Gastroesophageal sphincter (tissue), 4 donors: ENCODE measurements around the gene MINDY4. TPM values are rescaled to one million over a fixed set of nuclear protein-coding genes. Genes with fewer than 3 reads are reported as not detected.

ENCODE experiments used
- ATAC-seq: fragments of 150-250 bp; one replicate; pipeline ENCODE4 v1.9.1; 2016; ENCODE audit warnings: mild to moderate bottlenecking, moderate library complexity
- H3K27ac ChIP-seq, 4 donors: fragments of 200-600 bp; sonication (generic) in 3 of 4; 1 replicate in 3 of 4; 2 replicates in 1 of 4; pipeline ENCODE4 v1.5.1; 2016 to 2019
- H3K27me3 ChIP-seq: fragments of 200-600 bp; sonication (generic); one replicate; pipeline ENCODE4 v1.5.1; 2019
- H3K36me3 ChIP-seq, 2 donors: fragments of 200-600 bp; sonication (generic); one replicate each; pipeline ENCODE4 v1.5.1; 2019; ENCODE audit warnings: control low read depth in 1 of 2
- H3K4me1 ChIP-seq, 3 donors: fragments of 200-600 bp; sonication (generic); 1 replicate in 2 of 3; 2 replicates in 1 of 3; pipeline ENCODE4 v1.5.1; 2016 to 2019; ENCODE audit warnings: control low read depth in 2 of 3
- H3K4me3 ChIP-seq, 2 donors: fragments of 200-600 bp; sonication (generic); one replicate each; pipeline ENCODE4 v1.5.1; 2019; ENCODE audit warnings: mild to moderate bottlenecking in 1 of 2, moderate library complexity in 1 of 2
- H3K9me3 ChIP-seq, 3 donors: fragments of 200-600 bp; sonication (generic); one replicate each; pipeline ENCODE4 v1.5.1; 2017 to 2019; ENCODE audit warnings: control low read depth in 2 of 3
- CTCF ChIP-seq, 4 experiments: fragments of 200-600 bp in 2 of 4; fragments of 450-650 bp in 2 of 4; sonication (generic) in 1 of 4; IDR thresholded peaks; one replicate each; pipeline ENCODE4 v1.5.1; 2017 to 2019; ENCODE audit warnings: antibody characterized with exemption in 4 of 4, mild to moderate bottlenecking in 2 of 4, moderate library complexity in 2 of 4
- EP300 ChIP-seq: sonication (generic); formaldehyde crosslinking; IDR thresholded peaks from one replicate; pipeline ENCODE4 v1.6.1; 2017; ENCODE audit warnings: antibody characterized with exemption, mild to moderate bottlenecking
- POLR2A ChIP-seq, 2 donors: fragments of 450-650 bp; IDR thresholded peaks; one replicate each; pipeline ENCODE4 v1.6.1; 2017; ENCODE audit warnings: antibody characterized with exemption in 2 of 2, mild to moderate bottlenecking in 2 of 2, moderate library complexity in 1 of 2
- POLR2AphosphoS5 ChIP-seq: sonication (generic); formaldehyde crosslinking; IDR thresholded peaks from one replicate; pipeline ENCODE4 v1.6.1; 2017; ENCODE audit warnings: antibody characterized with exemption
- WGBS, 2 donors: methylation state at CpG; one replicate each; pipeline ENCODE4 v1.1.5; 2018; ENCODE audit warnings: low coverage in 1 of 2; 5-methylcytosine and 5-hydroxymethylcytosine counted together
- total RNA-seq, 4 donors: library from RNA; depleted of rRNA; stranded (reverse); fragments of >200 nt; gene quantifications; one replicate each; pipeline ENCODE4 v1.1.0, GENCODE V29; 2016

MINDY4 gene
- total RNA-seq, 4 donors from 2014 or later: 5.6 to 31.8 (median 20.4) TPM

- H3K4me3 ChIP-seq: no peak overlapping the region
- H3K9me3 ChIP-seq: no peaks in the 10 kb centered on the region
- peaks cover 0 to 92% (median 22%) of the 10 kb centered on the region in 3 donors for H3K4me1 ChIP-seq
- H3K27ac ChIP-seq: peak overlapping the region in 3 of 4 donors; percentile 63 to 73 (median 68)
- 83% methylated on average over 4 of the region's 11 CpGs; no CpG with 5 or more reads in 1 of the 2 donors for WGBS, 2 donors
- H3K36me3 ChIP-seq: no peaks in the 10 kb centered on the region
- TF ChIP-seq CTCF (IDR thresholded peaks at IDR 0.05): no peak
- no peak for TF ChIP-seq EP300
- TF ChIP-seq POLR2A (IDR thresholded peaks at IDR 0.05): no peak
- no peak for TF ChIP-seq POLR2AphosphoS5
- no peaks in the 10 kb centered on the region for H3K27me3 ChIP-seq
- peak; percentile 11 for ATAC-seq
Measured at GRCh38 chr7:30900803-30901362, 129.7 kb downstream of the MINDY4 start.

- Histone ChIP-seq H3K9me3 (no peaks in the 10 kb centered on the region), H3K4me1 (peaks cover 0 to 92% (median 31%) of the 10 kb centered on the region in 3 donors), H3K27me3 (no peaks in the 10 kb centered on the region), H3K36me3 (no peaks in the 10 kb centered on the region), H3K4me3 (no peak overlapping the region), H3K27ac (peak overlapping the region in 1 of 4 donors; percentile 68)
- no peak for TF ChIP-seq POLR2AphosphoS5
- TF ChIP-seq EP300: no peak
- ATAC-seq: no peak
- WGBS, 2 donors: 80 to 93% methylated on average over 1 to 2 of the region's 2 CpGs
Measured at GRCh38 chr7:30901856-30902255, 130.6 kb downstream of the MINDY4 start.

GRCh38 chr7:30902466-30902865 is 131.2 kb downstream of the MINDY4 start:
- ATAC-seq: no peak
- H3K27ac ChIP-seq: peak overlapping the region in 1 of 4 donors; percentile 7
- H3K27me3 ChIP-seq: no peaks in the 10 kb centered on the region
- no peak overlapping the region for H3K4me3 ChIP-seq
- TF ChIP-seq POLR2A (IDR thresholded peaks at IDR 0.05): no peak
- TF ChIP-seq CTCF (IDR thresholded peaks at IDR 0.05): no peak
- TF ChIP-seq POLR2AphosphoS5: no peak
- no peak for TF ChIP-seq EP300
- no peaks in the 10 kb centered on the region for H3K36me3 ChIP-seq
- no CpG with 5 or more reads among the region's 11 CpGs for WGBS, 2 donors
- peaks cover 0 to 92% (median 31%) of the 10 kb centered on the region in 3 donors for H3K4me1 ChIP-seq
- H3K9me3 ChIP-seq: no peaks in the 10 kb centered on the region

GRCh38 chr7:30903146-30903545 is 131.9 kb downstream of the MINDY4 start:
- TF ChIP-seq POLR2AphosphoS5: no peak
- no peak for TF ChIP-seq CTCF (IDR thresholded peaks at IDR 0.05)
- no peak for TF ChIP-seq POLR2A (IDR thresholded peaks at IDR 0.05)
- no peak for TF ChIP-seq EP300
- no CpG with 5 or more reads among the region's 8 CpGs for WGBS, 2 donors

GRCh38 chr7:30904561-30904960 is 133.3 kb downstream of the MINDY4 start:
- no peak for ATAC-seq
- no peak for TF ChIP-seq CTCF (IDR thresholded peaks at IDR 0.05)
- no peak for TF ChIP-seq POLR2A (IDR thresholded peaks at IDR 0.05)
- TF ChIP-seq EP300: no peak
- TF ChIP-seq POLR2AphosphoS5: no peak
- Histone ChIP-seq H3K4me1 (peaks cover 0 to 92% (median 45%) of the 10 kb centered on the region in 3 donors), H3K36me3 (no peaks in the 10 kb centered on the region), H3K27me3 (no peaks in the 10 kb centered on the region), H3K27ac (peak overlapping the region in 3 of 4 donors; percentile 21 to 88 (median 85)), H3K9me3 (no peaks in the 10 kb centered on the region), H3K4me3 (no peak overlapping the region)
- WGBS, 2 donors: 70 to 92% methylated on average over 1 to 6 of the region's 9 CpGs

More at GRCh38 chr7:30903146-30903545, 131.9 kb downstream of the MINDY4 start:
- H3K4me3 ChIP-seq: no peak overlapping the region
- no peak for ATAC-seq
- peak overlapping the region in 1 of 4 donors; percentile 88 for H3K27ac ChIP-seq
- H3K27me3 ChIP-seq: no peaks in the 10 kb centered on the region
- H3K4me1 ChIP-seq: peaks cover 0 to 92% (median 38%) of the 10 kb centered on the region in 3 donors
- H3K9me3 ChIP-seq: no peaks in the 10 kb centered on the region
- H3K36me3 ChIP-seq: no peaks in the 10 kb centered on the region
